MM.1S (cell line): ENCODE data around the gene YIPF3.
"Not testable (repeated sequence)": the region's sequence is repeated elsewhere in the genome, so short reads cannot be mapped to it uniquely, and the experiment has no call there.

Source experiments
- DNase-seq: peaks from one replicate; pipeline ENCODE4 v3.0.0-alpha.2; 2015
- H2AFZ ChIP-seq: fragments of 300-600 bp; sonication (generic); 2 replicates; pipeline ENCODE4 v1.6.0; 2016; ENCODE audit warnings: antibody characterized with exemption, low read length
- H3F3A ChIP-seq: fragments of 300-600 bp; sonication (generic); 2 replicates; pipeline ENCODE4 v1.6.1; 2016; ENCODE audit warnings: mild to moderate bottlenecking, antibody characterized with exemption, low read length, moderate library complexity, mixed read lengths; ENCODE audit not compliant: insufficient read depth
- H3K27ac ChIP-seq: fragments of 300-600 bp; sonication (generic); 2 replicates; pipeline ENCODE4 v1.5.1; 2016; ENCODE audit warnings: mild to moderate bottlenecking, low read length
- H3K27me3 ChIP-seq: fragments of 300-600 bp; sonication (generic); replicated peaks from 2 replicates; pipeline ENCODE4 v1.6.0; 2016; ENCODE audit warnings: low read length; ENCODE audit not compliant: insufficient read depth
- H3K36me3 ChIP-seq: fragments of 300-600 bp; sonication (generic); replicated peaks from 2 replicates; pipeline ENCODE4 v1.6.1; 2016; ENCODE audit warnings: mild to moderate bottlenecking, low read length, mixed read lengths; ENCODE audit not compliant: insufficient read depth
- H3K4me1 ChIP-seq: fragments of 300-600 bp; sonication (generic); 2 replicates; pipeline ENCODE4 v1.6.1; 2016; ENCODE audit warnings: low read length, mixed read lengths
- H3K4me2 ChIP-seq: fragments of 300-600 bp; sonication (generic); 2 replicates; pipeline ENCODE4 v1.6.0; 2016; ENCODE audit warnings: low read depth, low read length
- H3K4me3 ChIP-seq: fragments of 300-600 bp; sonication (generic); 2 replicates; pipeline ENCODE4 v1.5.1; 2016; ENCODE audit warnings: low read length, mixed read lengths
- H3K79me2 ChIP-seq: fragments of 300-600 bp; sonication (generic); 2 replicates; pipeline ENCODE4 v1.6.1; 2016; ENCODE audit warnings: mixed run types, low read length, mixed read lengths
- H3K9ac ChIP-seq: fragments of 300-600 bp; sonication (generic); 2 replicates; pipeline ENCODE4 v1.6.1; 2016; ENCODE audit warnings: low read length, mixed read lengths
- H3K9me2 ChIP-seq: fragments of 300-600 bp; sonication (generic); replicated peaks from 2 replicates; pipeline ENCODE4 v1.6.1; 2016; ENCODE audit warnings: mild to moderate bottlenecking, low read length, mixed read lengths; ENCODE audit not compliant: insufficient read depth
- H3K9me3 ChIP-seq: fragments of 300-600 bp; sonication (generic); replicated peaks from 2 replicates; pipeline ENCODE4 v1.6.1; 2016; ENCODE audit warnings: mild to moderate bottlenecking, low read length, mixed read lengths; ENCODE audit not compliant: insufficient read depth
- H4K20me1 ChIP-seq: fragments of 300-600 bp; sonication (generic); 2 replicates; pipeline ENCODE4 v1.6.1; 2016; ENCODE audit warnings: mild to moderate bottlenecking, low read length, moderate library complexity, mixed read lengths; ENCODE audit not compliant: insufficient read depth
- CTCF ChIP-seq: fragments of 300-600 bp; sonication (generic); IDR thresholded peaks from 2 replicates; pipeline ENCODE4 v1.5.1; 2016; ENCODE audit warnings: antibody characterized with exemption, low read length, mixed read lengths
- EZH2 ChIP-seq: fragments of 300-600 bp; sonication (generic); optimal IDR thresholded peaks from 2 replicates; pipeline ENCODE3; 2017; ENCODE audit warnings: low read depth, mild to moderate bottlenecking, antibody characterized with exemption, low read length, mixed read lengths
- EZH2phosphoT487 ChIP-seq: fragments of 300-600 bp; sonication (generic); IDR thresholded peaks from 2 replicates; pipeline ENCODE4 v1.6.1; 2018; ENCODE audit warnings: antibody characterized with exemption, low read length

YIPF3 gene

GRCh38 chr6:43499028-43499815, 17.5 kb downstream of the YIPF3 start:
- Histone ChIP-seq H2AFZ (no peak overlapping the region), H3K4me1 (no peaks in the 10 kb centered on the region), H3K9me2 (no peaks in the 10 kb centered on the region), H3K9me3 (no peaks in the 10 kb centered on the region), H3K27ac (no peak overlapping the region), H3K36me3 (0 out of 2 replicates have a peak, but pooled peaks cover 3% of the 10 kb centered on the region), H4K20me1 (no peaks in the 10 kb centered on the region), H3K27me3 (no peaks in the 10 kb centered on the region), H3K4me3 (no peak overlapping the region), H3F3A (no peaks in the 10 kb centered on the region), H3K4me2 (no peak overlapping the region), H3K9ac (no peak overlapping the region), H3K79me2 (no peaks in the 10 kb centered on the region)
- TF ChIP-seq CTCF (no peak), EZH2 (no peak), EZH2phosphoT487 (no peak)
- no peak for DNase-seq

GRCh38 chr6:43498291-43498690, 18.4 kb downstream of the YIPF3 start:
- not testable (repeated sequence) for H3K9me3 ChIP-seq, H3K36me3 ChIP-seq, H3K4me3 ChIP-seq, H4K20me1 ChIP-seq, H3K79me2 ChIP-seq, H3K27me3 ChIP-seq, H3K27ac ChIP-seq, H3K9me2 ChIP-seq, H3K4me1 ChIP-seq, H3F3A ChIP-seq, H2AFZ ChIP-seq, DNase-seq, H3K9ac ChIP-seq, H3K4me2 ChIP-seq

DNA sequence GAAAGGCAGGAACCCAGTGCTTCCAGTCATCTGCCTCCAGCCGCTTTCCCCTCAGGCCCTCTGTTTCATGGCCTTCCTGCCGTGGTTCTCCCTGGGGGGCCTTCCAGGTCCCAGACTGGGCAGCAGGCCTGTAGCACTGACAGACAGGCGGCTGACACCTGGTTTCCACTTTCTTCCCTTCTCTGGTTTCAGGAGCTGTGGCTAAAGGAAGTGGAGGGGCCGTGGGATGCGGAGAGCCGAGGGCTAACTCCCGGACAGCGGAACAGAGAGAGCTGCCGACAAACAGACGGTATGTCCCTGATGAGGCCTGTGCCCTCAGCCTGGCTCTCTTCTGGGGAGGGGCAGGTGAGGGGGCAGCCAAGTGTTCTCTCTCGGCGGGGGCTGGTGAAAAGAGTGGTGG, 19.0 kb downstream of the YIPF3 start:
- Histone ChIP-seq H3K9me2 (no peaks in the 10 kb centered on the region), H3K4me3 (no peak overlapping the region), H3K4me1 (no peaks in the 10 kb centered on the region), H3K9ac (no peak overlapping the region), H2AFZ (no peak overlapping the region), H4K20me1 (no peaks in the 10 kb centered on the region), H3K4me2 (no peak overlapping the region), H3K27me3 (no peaks in the 10 kb centered on the region), H3F3A (no peaks in the 10 kb centered on the region), H3K36me3 (0 out of 2 replicates have a peak, but pooled peaks cover 3% of the 10 kb centered on the region), H3K27ac (no peak overlapping the region), H3K9me3 (no peaks in the 10 kb centered on the region), H3K79me2 (no peaks in the 10 kb centered on the region)
- TF ChIP-seq EZH2phosphoT487 (no peak), EZH2 (no peak), CTCF (no peak)
- no peak for DNase-seq

GRCh38 chr6:43497129-43497396, 19.7 kb downstream of the YIPF3 start:
- Histone ChIP-seq H3K79me2 (peaks cover 4% of the 10 kb centered on the region; the same call in 1 of the 2 replicates), H3K4me1 (no peaks in the 10 kb centered on the region), H3K27me3 (no peaks in the 10 kb centered on the region), H3K9ac (no peak overlapping the region), H3K4me3 (no peak overlapping the region), H3F3A (no peaks in the 10 kb centered on the region), H3K4me2 (no peak overlapping the region), H3K27ac (no peak overlapping the region), H3K9me3 (no peaks in the 10 kb centered on the region), H4K20me1 (no peaks in the 10 kb centered on the region), H3K36me3 (0 out of 2 replicates have a peak, but pooled peaks cover 3% of the 10 kb centered on the region), H2AFZ (no peak overlapping the region), H3K9me2 (no peaks in the 10 kb centered on the region)
- no peak for DNase-seq
- no peak for TF ChIP-seq EZH2phosphoT487
